Measurements from ENCODE around the gene TMCO5A.

The TMCO5A gene

DNA sequence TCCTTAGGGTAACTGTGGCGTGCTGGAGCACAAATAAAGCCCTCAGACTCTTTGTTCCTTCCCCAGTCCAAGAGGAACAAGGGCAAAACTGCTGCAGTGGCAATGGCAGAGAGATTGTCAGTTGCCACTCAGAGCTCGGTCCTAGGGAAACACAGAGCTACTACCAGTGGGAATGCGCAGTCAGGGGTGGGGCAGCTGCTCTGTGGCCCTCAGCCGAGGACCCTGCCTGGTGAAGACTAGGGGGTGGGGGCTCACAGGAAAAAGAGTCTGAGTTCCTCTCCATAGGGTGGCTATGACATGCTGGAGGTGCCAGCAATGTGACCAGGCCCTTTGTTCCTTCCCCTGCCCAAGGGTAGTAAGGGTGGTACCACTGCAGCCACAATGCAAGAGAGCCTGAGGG is 43.8 kb downstream of the TMCO5A start:
- DNase-seq, result no peak

DNA sequence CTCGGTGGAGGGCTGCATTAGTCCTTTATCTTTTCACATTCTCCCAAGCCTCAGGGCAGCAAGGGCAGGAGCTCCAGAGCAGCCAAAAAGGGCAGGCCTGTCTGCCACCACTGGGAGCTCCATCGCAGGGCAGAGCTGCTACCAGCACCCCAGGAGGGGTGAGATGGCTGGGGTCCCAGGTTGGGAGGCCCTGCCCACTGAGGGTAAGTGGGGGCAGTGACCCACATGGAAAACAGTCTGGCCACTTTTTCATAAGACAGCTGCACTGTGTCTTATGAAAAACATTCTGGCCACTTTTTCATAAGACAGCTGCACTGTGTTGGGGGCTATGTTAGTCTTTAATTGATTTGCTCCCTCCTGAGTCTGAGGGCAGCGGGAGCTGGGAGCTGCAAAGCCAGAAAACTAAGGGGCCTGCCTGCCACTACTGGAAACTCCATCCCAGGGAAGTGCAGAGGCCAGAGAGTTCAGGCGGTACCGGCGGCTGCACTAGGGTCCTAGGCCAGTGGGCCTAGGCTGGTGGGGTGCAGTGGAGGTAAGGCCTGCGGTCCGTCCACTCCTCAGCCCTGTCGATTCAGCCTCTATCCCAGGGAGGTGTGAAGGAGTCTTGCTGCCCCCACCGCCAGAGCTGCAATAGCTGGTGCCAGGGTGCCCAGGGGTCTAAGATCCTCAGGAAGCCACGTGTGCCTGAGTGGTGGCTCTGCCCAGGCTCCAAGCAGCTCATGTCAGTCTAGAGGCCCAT is 45.4 kb downstream of the TMCO5A start:
- no peak for DNase-seq

DNA sequence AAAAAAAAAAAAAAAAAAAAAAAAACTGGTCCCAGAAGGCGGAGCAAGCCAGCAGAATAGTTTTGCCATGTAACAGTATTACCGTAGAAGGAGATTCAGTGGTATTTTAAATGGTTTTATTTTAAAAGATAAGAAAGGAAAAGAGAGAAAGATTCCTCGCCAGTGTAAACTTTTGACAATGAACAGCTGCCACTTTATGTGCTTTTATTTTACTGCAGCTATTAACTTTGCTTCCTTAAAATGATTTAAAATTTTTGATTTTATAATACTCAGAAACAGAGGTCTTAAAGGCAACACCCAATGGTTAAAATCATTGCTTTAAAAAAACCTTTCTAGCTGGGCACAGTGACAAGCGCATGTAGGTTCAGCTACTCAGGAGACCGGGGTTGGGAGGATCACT is 46.8 kb downstream of the TMCO5A start:
- no peak for DNase-seq

DNA sequence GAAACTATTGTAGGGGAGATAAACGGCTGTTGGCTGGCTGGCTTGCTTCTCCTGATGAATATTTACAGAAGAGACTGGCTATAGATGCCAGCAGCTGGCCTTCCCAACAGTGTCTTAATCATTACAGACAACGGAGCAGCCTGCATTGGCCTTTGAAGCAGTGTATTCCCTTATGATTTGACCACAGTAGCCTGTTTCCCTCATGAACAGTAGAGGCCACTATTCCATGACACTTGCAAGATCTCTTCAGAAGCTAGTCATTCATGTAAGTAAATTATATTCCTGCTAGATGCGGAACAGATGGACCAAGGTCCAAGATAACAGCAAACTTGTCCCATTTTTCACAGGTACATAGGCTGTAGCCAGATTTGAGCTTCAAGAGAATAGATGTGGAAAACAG is 47.3 kb downstream of the TMCO5A start:
- peak; percentile 16 for DNase-seq

DNA sequence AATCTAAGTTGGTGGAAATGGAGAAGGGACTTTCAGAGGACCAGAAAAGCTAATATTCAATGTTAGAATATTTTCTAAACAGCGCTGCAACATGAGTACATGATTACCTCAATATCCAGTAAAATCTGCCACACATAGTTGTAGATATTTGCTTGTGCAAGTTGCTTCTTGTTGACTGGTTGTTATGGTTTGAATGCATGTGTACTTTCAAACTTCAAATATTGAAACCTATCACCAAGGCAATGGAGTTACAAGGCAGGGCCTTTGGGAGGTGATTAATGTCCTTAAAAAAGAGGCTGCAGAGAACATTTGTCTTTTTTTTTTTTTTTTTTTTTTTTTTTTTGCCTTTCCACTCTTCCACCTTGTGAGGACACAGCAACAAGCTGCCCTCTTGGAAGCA is 49.9 kb downstream of the TMCO5A start:
- DNase-seq, result no peak

- peak; percentile 4 for DNase-seq
Measured at GRCh38 chr15:37995461-37996347, 61.3 kb downstream of the TMCO5A start.

Data from NCI-H146 (cell line).